LoVo (cell line): ENCODE results near the gene UBE2F.
"Not testable (repeated sequence)": the region's sequence is repeated elsewhere in the genome, so short reads cannot be mapped to it uniquely, and the experiment has no call there.

Source experiments
- DNase-seq: peaks from one replicate; pipeline ENCODE4 v3.0.0-alpha.2; 2016; ENCODE audit warnings: low spot score

UBE2F gene

GRCh38 chr2:238053191-238053776, 86.5 kb downstream of the UBE2F start:
- DNase-seq: no peak

- no peak for DNase-seq
Observed at GRCh38 chr2:238055841-238056240, 89.0 kb downstream of the UBE2F start.

- DNase-seq: not testable (repeated sequence)
Observed at GRCh38 chr2:238057696-238058575, 91.1 kb downstream of the UBE2F start.

- DNase-seq: no peak
Observed at GRCh38 chr2:238059505-238059904, 92.7 kb downstream of the UBE2F start.

- peak; percentile 8 for DNase-seq
Observed at GRCh38 chr2:238060096-238060541, 93.3 kb downstream of the UBE2F start.

GRCh38 chr2:238060542-238061314, 93.9 kb downstream of the UBE2F start, which contains the start of gene SCLY:
TSS of gene SCLY (plus strand) at chr2:238061001. CDS start at chr2:238061055, 54 bp downstream.
- DNase-seq: peak; percentile 95

- peak; percentile 28 for DNase-seq
Observed at GRCh38 chr2:238061315-238062202, 94.7 kb downstream of the UBE2F start.

- DNase-seq: no peak
Observed at GRCh38 chr2:238063414-238064189, 96.8 kb downstream of the UBE2F start.

- no peak for DNase-seq
Observed at GRCh38 chr2:238064376-238064775, 97.6 kb downstream of the UBE2F start.

GRCh38 chr2:238065071-238065846, 98.4 kb downstream of the UBE2F start:
- DNase-seq: no peak

GRCh38 chr2:238066218-238066617, 99.4 kb downstream of the UBE2F start:
- DNase-seq: no peak

GRCh38 chr2:238066718-238067117, 99.9 kb downstream of the UBE2F start:
- DNase-seq: not testable (repeated sequence)

GRCh38 chr2:238067939-238068338, 101.1 kb downstream of the UBE2F start:
- DNase-seq: no peak

- DNase-seq: no peak
Observed at GRCh38 chr2:238069021-238069709, 102.4 kb downstream of the UBE2F start.

- DNase-seq: no peak
Observed at GRCh38 chr2:238069877-238070276, 103.1 kb downstream of the UBE2F start.

GRCh38 chr2:238075397-238075796, 108.6 kb downstream of the UBE2F start:
- DNase-seq: no peak

- no peak for DNase-seq
Observed at GRCh38 chr2:238077292-238077691, 110.5 kb downstream of the UBE2F start.

GRCh38 chr2:238079874-238080327, 113.1 kb downstream of the UBE2F start:
- DNase-seq: no peak

- DNase-seq: no peak
Observed at GRCh38 chr2:238080518-238080917, 113.7 kb downstream of the UBE2F start.
